C4-2B (cell line): ENCODE measurements around the gene RBM20.

Experiments used
- ZFX ChIP-seq: fragments of 450-650 bp; IDR thresholded peaks from 2 replicates; pipeline ENCODE4 v1.6.1; 2017
- TF ChIP-seq, protein P1 (sequence below): fragments of 450-650 bp; conservative IDR thresholded peaks from 2 replicates; pipeline ENCODE4 v1.5.1; 2017; ENCODE audit warnings: mild to moderate bottlenecking

DNA sequence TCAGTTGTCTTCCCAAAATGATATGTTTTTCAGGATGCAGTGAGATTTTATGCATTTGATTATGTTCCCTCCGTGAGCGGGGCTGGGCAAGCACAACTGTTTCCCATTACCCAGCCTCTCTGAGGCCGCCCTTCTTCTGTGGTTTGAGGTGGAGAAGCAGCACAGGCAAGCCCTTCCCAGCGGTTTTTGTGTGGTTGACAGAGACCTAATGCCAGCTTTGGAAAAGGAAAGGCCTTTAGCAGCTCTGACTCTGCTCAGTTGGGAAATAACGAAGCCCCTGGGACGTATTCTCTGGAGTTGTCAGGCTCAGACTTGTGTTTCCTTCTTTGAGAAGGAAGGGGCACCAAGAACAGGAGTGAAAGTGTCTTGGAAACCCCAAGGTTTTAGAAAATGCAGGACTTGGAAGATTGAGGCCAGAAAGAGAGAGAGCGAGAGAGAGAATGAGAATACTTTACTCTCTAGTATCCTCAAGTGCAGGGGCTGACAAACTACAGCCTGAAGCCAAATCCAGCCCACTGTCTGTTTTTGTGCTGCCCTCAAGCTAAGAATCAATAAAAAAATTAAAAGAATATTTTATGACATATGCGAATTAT, 207.0 kb downstream of the RBM20 start:
- TF ChIP-seq, protein P1, sequence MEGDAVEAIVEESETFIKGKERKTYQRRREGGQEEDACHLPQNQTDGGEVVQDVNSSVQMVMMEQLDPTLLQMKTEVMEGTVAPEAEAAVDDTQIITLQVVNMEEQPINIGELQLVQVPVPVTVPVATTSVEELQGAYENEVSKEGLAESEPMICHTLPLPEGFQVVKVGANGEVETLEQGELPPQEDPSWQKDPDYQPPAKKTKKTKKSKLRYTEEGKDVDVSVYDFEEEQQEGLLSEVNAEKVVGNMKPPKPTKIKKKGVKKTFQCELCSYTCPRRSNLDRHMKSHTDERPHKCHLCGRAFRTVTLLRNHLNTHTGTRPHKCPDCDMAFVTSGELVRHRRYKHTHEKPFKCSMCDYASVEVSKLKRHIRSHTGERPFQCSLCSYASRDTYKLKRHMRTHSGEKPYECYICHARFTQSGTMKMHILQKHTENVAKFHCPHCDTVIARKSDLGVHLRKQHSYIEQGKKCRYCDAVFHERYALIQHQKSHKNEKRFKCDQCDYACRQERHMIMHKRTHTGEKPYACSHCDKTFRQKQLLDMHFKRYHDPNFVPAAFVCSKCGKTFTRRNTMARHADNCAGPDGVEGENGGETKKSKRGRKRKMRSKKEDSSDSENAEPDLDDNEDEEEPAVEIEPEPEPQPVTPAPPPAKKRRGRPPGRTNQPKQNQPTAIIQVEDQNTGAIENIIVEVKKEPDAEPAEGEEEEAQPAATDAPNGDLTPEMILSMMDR = no peak
- TF ChIP-seq ZFX = no peak
